Stomach (tissue), 4 donors: ENCODE measurements around the gene SPAG17.

Experiments used
- POLR2A ChIP-seq, 4 donors: fragments of 450-650 bp; IDR thresholded peaks; one replicate each; pipeline ENCODE4 v1.6.1; 2016; ENCODE audit warnings: antibody characterized with exemption in 4 of 4, control low read depth in 2 of 4, mild to moderate bottlenecking in 1 of 4, moderate library complexity in 1 of 4
- TF ChIP-seq, protein P1 (sequence below), 7 experiments: fragments of 450-650 bp in 4 of 7; fragments of 200-600 bp in 3 of 7; sonication (generic) in 3 of 7; IDR thresholded peaks; one replicate each; pipeline ENCODE4 v1.5.1; 2016 to 2019; ENCODE audit warnings: antibody characterized with exemption in 7 of 7, control low read depth in 2 of 7, mild to moderate bottlenecking in 1 of 7

DNA sequence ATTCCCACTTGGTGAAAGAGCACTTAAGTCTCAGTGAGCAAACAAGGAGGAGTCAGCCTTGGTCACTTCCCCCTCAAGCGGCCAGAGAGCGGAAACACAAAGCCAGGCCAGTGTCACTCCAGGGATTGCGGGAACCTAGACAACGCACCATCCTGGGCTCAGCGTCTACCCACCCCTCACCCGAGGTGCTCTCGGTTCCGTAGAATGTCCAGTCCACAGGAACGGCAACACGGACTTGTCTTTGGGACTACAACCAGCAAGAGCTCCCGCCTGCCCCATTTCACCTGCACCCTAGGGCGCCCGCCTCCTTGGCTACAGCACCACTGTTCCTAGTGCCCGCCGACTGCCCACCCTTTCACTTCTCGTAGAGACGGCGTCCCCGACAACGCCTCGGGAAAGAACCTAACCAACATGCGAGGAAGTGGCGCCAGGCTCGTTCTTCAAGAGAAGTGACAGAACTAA lies 256.1 kb downstream of the SPAG17 start:
- TF ChIP-seq POLR2A (IDR thresholded peaks at IDR 0.05): no peak
- TF ChIP-seq, protein P1, sequence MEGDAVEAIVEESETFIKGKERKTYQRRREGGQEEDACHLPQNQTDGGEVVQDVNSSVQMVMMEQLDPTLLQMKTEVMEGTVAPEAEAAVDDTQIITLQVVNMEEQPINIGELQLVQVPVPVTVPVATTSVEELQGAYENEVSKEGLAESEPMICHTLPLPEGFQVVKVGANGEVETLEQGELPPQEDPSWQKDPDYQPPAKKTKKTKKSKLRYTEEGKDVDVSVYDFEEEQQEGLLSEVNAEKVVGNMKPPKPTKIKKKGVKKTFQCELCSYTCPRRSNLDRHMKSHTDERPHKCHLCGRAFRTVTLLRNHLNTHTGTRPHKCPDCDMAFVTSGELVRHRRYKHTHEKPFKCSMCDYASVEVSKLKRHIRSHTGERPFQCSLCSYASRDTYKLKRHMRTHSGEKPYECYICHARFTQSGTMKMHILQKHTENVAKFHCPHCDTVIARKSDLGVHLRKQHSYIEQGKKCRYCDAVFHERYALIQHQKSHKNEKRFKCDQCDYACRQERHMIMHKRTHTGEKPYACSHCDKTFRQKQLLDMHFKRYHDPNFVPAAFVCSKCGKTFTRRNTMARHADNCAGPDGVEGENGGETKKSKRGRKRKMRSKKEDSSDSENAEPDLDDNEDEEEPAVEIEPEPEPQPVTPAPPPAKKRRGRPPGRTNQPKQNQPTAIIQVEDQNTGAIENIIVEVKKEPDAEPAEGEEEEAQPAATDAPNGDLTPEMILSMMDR (IDR thresholded peaks at IDR 0.05): no peak
